Heart left ventricle (tissue), 13 donors: ENCODE data around the gene RAB3GAP2.
"Not testable (repeated sequence)": the region's sequence is repeated elsewhere in the genome, so short reads cannot be mapped to it uniquely, and the experiment has no call there.

Experiments used
- CTCF ChIP-seq, 12 donors: fragments of 200-600 bp; sonication (generic) in 4 of 12; IDR thresholded peaks; one replicate each; pipeline versions ENCODE4 v1.5.0 to v1.8.0; 2018 to 2022; ENCODE audit warnings: antibody characterized with exemption in 12 of 12, mild to moderate bottlenecking in 5 of 12
- POLR2A ChIP-seq, 2 donors: fragments of 450-650 bp; IDR thresholded peaks; one replicate each; pipeline ENCODE4 v1.6.1; 2017; ENCODE audit warnings: antibody characterized with exemption in 2 of 2, mild to moderate bottlenecking in 2 of 2, moderate library complexity in 2 of 2
- donor health status: ischemic (EF 13 %, LVEDD 7.1; RV severe dilation, severe dysfunction).
- donor health status: DM: no; HTN: yes; CAD: no.
- donor health status: DM: no; HTN: no; CAD: no.
- donor health status: ischemic (EF 25% LVEDD 6.9; RV normal size, moderate dysfunction).
- donor health status: ischemic (EF 25% LVEDD 5.7; RV mildly dilated, moderate dysfunction).
- donor health status: ischemic (EF 35%, LVEDD 5.7; RV mildly dilated, moderate dysfunction).
- donor health status: nonischemic (EF 11% LVEDD 7.7; RV severe dilation, severe dysfunction).
- donor health status: DM: yes; HTN: yes; CAD: no.
- donor health status: PGD.
- donor health status: ischemic (EF 29% LVEDD 5.4; RV normal size, mild dysfunction).
- donor health status: nonischemic (EF 23%, LVEDD 6.1; RV moderate dilation, normal function).

GRCh38 chr1:220253290-220253689 is 19.0 kb downstream of the RAB3GAP2 start:
- TF ChIP-seq CTCF, POLR2A (IDR thresholded peaks at IDR 0.05): not testable (repeated sequence)
